HCT116 (cell line): ENCODE results near the gene SIGLEC7. TPM values are rescaled to one million over a fixed set of nuclear protein-coding genes. Genes with fewer than 3 reads are reported as not detected.

Source experiments
- ATAC-seq: fragments of 200-7000 bp; cut with Tn5 transposase; 2 replicates; pipeline ENCODE4 v1.9.1; 2020; ENCODE audit warnings: mild to moderate bottlenecking, moderate library complexity
- BruUV-seq: library from RNA; stranded (reverse); fragments of 400-500 nt; replicated peaks from 2 replicates; lab custom pipeline; 2021; lab: Mats Ljungman, UMichigan
- CTCF ChIA-PET: fragments of 300-600 bp; sonication (Branson Sonifier 250); formaldehyde crosslinking; loops from one replicate; lab custom pipeline; 2021; ENCODE audit warnings: antibody characterized with exemption; lab: Charles Lee
- POLR2A ChIA-PET: fragments of 300-600, 350-600 bp; sonication (Branson Sonifier 250); formaldehyde crosslinking; loops from one replicate; lab custom pipeline; 2021; ENCODE audit warnings: antibody characterized with exemption; lab: Charles Lee
- RAD21 ChIA-PET, 2 experiments: fragments of 300-600 bp; sonication (Branson Sonifier 250); formaldehyde crosslinking; loops; one replicate each; lab custom pipeline; 2023; ENCODE audit warnings: low total read pairs in 2 of 2; ENCODE audit not compliant: uncharacterized antibody in 2 of 2, unreplicated experiment in 2 of 2, low non-redundant PET in 1 of 2; lab: Charles Lee
- DNase-seq: peaks from one replicate; pipeline ENCODE4 v3.0.0-alpha.2; 2010; ENCODE audit warnings: low read depth, low spot score
- H2AFZ ChIP-seq: fragments of 200-600 bp; shearing (Covaris generic), sonication (generic); 2 replicates; pipeline ENCODE4 v1.6.1; 2017; ENCODE audit warnings: low read depth, mixed run types, mixed read lengths, antibody characterized with exemption, low read length; ENCODE audit not compliant: poor library complexity, severe bottlenecking
- H3K27ac ChIP-seq: 2 replicates; pipeline ENCODE4 v1.5.1; 2012; ENCODE audit warnings: low read depth, low read length
- H3K27me3 ChIP-seq: fragments of 200-600 bp; sonication (generic); 2 replicates; pipeline ENCODE4 v1.6.1; 2016; ENCODE audit warnings: mixed run types, low read length, mixed read lengths; ENCODE audit not compliant: insufficient read depth
- H3K36me3 ChIP-seq, 2 experiments: fragments of 200-500 bp in 1 of 2; fragments of 200-600 bp in 1 of 2; sonication (Bioruptor generic) in 1 of 2; sonication (generic) in 1 of 2; 2 replicates each; pipeline versions ENCODE4 v1.5.1 to v1.6.1; 2014 to 2016; ENCODE audit warnings: low read length in 2 of 2, inconsistent platforms in 1 of 2, mixed read lengths in 1 of 2, mixed run types in 1 of 2; ENCODE audit not compliant: insufficient read depth in 2 of 2, control insufficient read depth in 1 of 2
- H3K4me1 ChIP-seq, 2 experiments: fragments of 200-600 bp in 1 of 2; sonication (generic) in 1 of 2; 2 replicates each; pipeline versions ENCODE4 v1.5.1 to v1.6.1; 2012 to 2017; ENCODE audit warnings: low read length in 2 of 2, inconsistent platforms in 1 of 2, mild to moderate bottlenecking in 1 of 2, mixed read lengths in 1 of 2, mixed run types in 1 of 2, moderate library complexity in 1 of 2; ENCODE audit not compliant: insufficient read depth in 2 of 2, control insufficient read depth in 1 of 2
- H3K4me2 ChIP-seq: fragments of 200-600 bp; sonication (generic); 2 replicates; pipeline ENCODE4 v1.6.1; 2017; ENCODE audit warnings: mixed run types, low read length, mixed read lengths
- H3K4me3 ChIP-seq, 2 experiments: fragments of 200-600 bp in 1 of 2; sonication (generic) in 1 of 2; replicated peaks in 1 of 2; 2 replicates each; pipeline ENCODE4 v1.5.1; 2011 to 2016; ENCODE audit warnings: low read length in 2 of 2, control low read depth in 1 of 2, low read depth in 1 of 2, mild to moderate bottlenecking in 1 of 2, mixed read lengths in 1 of 2, mixed run types in 1 of 2
- H3K79me2 ChIP-seq: fragments of 200-600 bp; sonication (generic); 2 replicates; pipeline ENCODE4 v1.6.1; 2017; ENCODE audit warnings: mild to moderate bottlenecking, mixed run types, low read length, moderate library complexity, mixed read lengths; ENCODE audit not compliant: insufficient read depth
- H3K9ac ChIP-seq: fragments of 200-600 bp; sonication (generic); 2 replicates; pipeline ENCODE4 v1.6.1; 2016; ENCODE audit warnings: low read length, mixed read lengths
- H3K9me2 ChIP-seq: fragments of 200-600 bp; sonication (generic), shearing (Covaris generic); 2 replicates; pipeline ENCODE4 v1.6.1; 2017; ENCODE audit warnings: mixed run types, mild to moderate bottlenecking, moderate library complexity; ENCODE audit not compliant: insufficient read depth
- H3K9me3 ChIP-seq, 2 experiments: fragments of 200-500 bp in 1 of 2; fragments of 200-600 bp in 1 of 2; sonication (Bioruptor generic) in 1 of 2; sonication (generic) in 1 of 2; 2 replicates each; pipeline ENCODE4 v1.6.1; 2014 to 2017; ENCODE audit warnings: low read length in 2 of 2, mixed read lengths in 2 of 2, inconsistent platforms in 1 of 2, low read depth in 1 of 2, mild to moderate bottlenecking in 1 of 2, mixed run types in 1 of 2, moderate library complexity in 1 of 2; ENCODE audit not compliant: control insufficient read depth in 1 of 2, insufficient read depth in 1 of 2
- H4K20me1 ChIP-seq: fragments of 200-600 bp; sonication (generic), shearing (Covaris generic); 2 replicates; pipeline ENCODE4 v1.6.1; 2017; ENCODE audit warnings: mixed run types, mild to moderate bottlenecking, moderate library complexity; ENCODE audit not compliant: insufficient read depth
- EGR1 ChIP-seq: IDR thresholded peaks from 2 replicates; pipeline ENCODE4 v1.6.1; 2012; ENCODE audit warnings: low read depth
- ELF1 ChIP-seq: IDR thresholded peaks from 2 replicates; pipeline ENCODE4 v1.6.1; 2012; ENCODE audit warnings: low read depth, borderline replicate concordance
- FOSL1 ChIP-seq: IDR thresholded peaks from 2 replicates; pipeline ENCODE4 v1.6.1; 2012; ENCODE audit warnings: low read depth
- POLR2A ChIP-seq: IDR thresholded peaks from 2 replicates; pipeline ENCODE4 v1.7.0; 2011; ENCODE audit warnings: borderline replicate concordance; ENCODE audit not compliant: insufficient read depth, insufficient read length; ENCODE audit errors: extremely low read depth
- SIN3A ChIP-seq: IDR thresholded peaks from 2 replicates; pipeline ENCODE4 v1.6.1; 2012; ENCODE audit warnings: low read depth
- SP1 ChIP-seq: IDR thresholded peaks from 2 replicates; pipeline ENCODE4 v1.6.1; 2012; ENCODE audit warnings: low read depth
- SRF ChIP-seq: IDR thresholded peaks from 2 replicates; pipeline ENCODE4 v1.6.1; 2012; ENCODE audit warnings: low read depth
- TCF7L2 ChIP-seq: IDR thresholded peaks from 2 replicates; pipeline ENCODE4 v1.7.0; 2011; ENCODE audit warnings: borderline replicate concordance, inconsistent platforms; ENCODE audit not compliant: insufficient read depth, insufficient read length; ENCODE audit errors: extremely low read depth
- intact Hi-C: fragments of 100-400 bp; cut with micrococcal nuclease; formaldehyde crosslinking; loops from 2 replicates; pipeline ENCODE4 v1.10.0; 2022
- total RNA-seq: library from RNA; stranded (reverse); gene quantifications from one replicate; pipeline ENCODE4 v1.2.1, GENCODE V29; 2021; ENCODE audit not compliant: unreplicated experiment
- TF ChIP-seq, protein P1 (sequence below): IDR thresholded peaks from 2 replicates; pipeline ENCODE4 v1.6.1; 2012; ENCODE audit warnings: low read depth

Gene SIGLEC7
- total RNA-seq, 1 experiment from 2014 or later: not detected

- BruUV-seq: no TSS peak
- ATAC-seq (peak; percentile 84), DNase-seq (no peak)
- Histone ChIP-seq H3K4me2 (peak overlapping the region; percentile 52), H3K4me3 (peak overlapping the region in 1 of 2 experiments; percentile 13; a peak in 2 of 4 replicates), H3K9me3 (no peaks in the 10 kb centered on the region), H3K4me1 (peaks cover 9 to 14% of the 10 kb centered on the region in 2 experiments; a peak in 3 of 4 replicates), H3K79me2 (no peaks in the 10 kb centered on the region), H3K9ac (no peak overlapping the region), H3K9me2 (no peaks in the 10 kb centered on the region), H4K20me1 (no peaks in the 10 kb centered on the region), H2AFZ (peak overlapping the region; percentile 55), H3K36me3 (no peaks in the 10 kb centered on the region), H3K27me3 (no peaks in the 10 kb centered on the region), H3K27ac (no peak overlapping the region)
- ChIA-PET POLR2A (no interaction called here), RAD21 (no interaction called here), CTCF (no interaction called here)
- intact Hi-C loops: no loop called here
- TF ChIP-seq ELF1 (no peak), EGR1 (peak; percentile 74)
These were observed 52.6 kb downstream of the SIGLEC7 start for GRCh38 chr19:51194527-51195315.

- Histone ChIP-seq H3K79me2 (no peaks in the 10 kb centered on the region), H3K27me3 (no peaks in the 10 kb centered on the region), H3K4me2 (peak overlapping the region; percentile 52; the same call in 1 of the 2 replicates), H2AFZ (no peak overlapping the region), H4K20me1 (no peaks in the 10 kb centered on the region), H3K4me1 (peaks cover 9 to 14% of the 10 kb centered on the region in 2 experiments; a peak in 3 of 4 replicates), H3K9me3 (no peaks in the 10 kb centered on the region), H3K4me3 (no peak overlapping the region), H3K9me2 (no peaks in the 10 kb centered on the region), H3K9ac (no peak overlapping the region), H3K27ac (no peak overlapping the region), H3K36me3 (no peaks in the 10 kb centered on the region)
- DNase-seq (no peak), ATAC-seq (no peak)
- RAD21 ChIA-PET: no interaction called here
- POLR2A ChIA-PET: no interaction called here
- no peak for TF ChIP-seq POLR2A
- no peak for TF ChIP-seq SRF
- no peak for TF ChIP-seq SIN3A
- no peak for TF ChIP-seq TCF7L2
- no peak for TF ChIP-seq FOSL1
- TF ChIP-seq EGR1: no peak
- TF ChIP-seq, protein P1, sequence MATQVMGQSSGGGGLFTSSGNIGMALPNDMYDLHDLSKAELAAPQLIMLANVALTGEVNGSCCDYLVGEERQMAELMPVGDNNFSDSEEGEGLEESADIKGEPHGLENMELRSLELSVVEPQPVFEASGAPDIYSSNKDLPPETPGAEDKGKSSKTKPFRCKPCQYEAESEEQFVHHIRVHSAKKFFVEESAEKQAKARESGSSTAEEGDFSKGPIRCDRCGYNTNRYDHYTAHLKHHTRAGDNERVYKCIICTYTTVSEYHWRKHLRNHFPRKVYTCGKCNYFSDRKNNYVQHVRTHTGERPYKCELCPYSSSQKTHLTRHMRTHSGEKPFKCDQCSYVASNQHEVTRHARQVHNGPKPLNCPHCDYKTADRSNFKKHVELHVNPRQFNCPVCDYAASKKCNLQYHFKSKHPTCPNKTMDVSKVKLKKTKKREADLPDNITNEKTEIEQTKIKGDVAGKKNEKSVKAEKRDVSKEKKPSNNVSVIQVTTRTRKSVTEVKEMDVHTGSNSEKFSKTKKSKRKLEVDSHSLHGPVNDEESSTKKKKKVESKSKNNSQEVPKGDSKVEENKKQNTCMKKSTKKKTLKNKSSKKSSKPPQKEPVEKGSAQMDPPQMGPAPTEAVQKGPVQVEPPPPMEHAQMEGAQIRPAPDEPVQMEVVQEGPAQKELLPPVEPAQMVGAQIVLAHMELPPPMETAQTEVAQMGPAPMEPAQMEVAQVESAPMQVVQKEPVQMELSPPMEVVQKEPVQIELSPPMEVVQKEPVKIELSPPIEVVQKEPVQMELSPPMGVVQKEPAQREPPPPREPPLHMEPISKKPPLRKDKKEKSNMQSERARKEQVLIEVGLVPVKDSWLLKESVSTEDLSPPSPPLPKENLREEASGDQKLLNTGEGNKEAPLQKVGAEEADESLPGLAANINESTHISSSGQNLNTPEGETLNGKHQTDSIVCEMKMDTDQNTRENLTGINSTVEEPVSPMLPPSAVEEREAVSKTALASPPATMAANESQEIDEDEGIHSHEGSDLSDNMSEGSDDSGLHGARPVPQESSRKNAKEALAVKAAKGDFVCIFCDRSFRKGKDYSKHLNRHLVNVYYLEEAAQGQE: no peak
- TF ChIP-seq SP1: no peak
- CTCF ChIA-PET: no interaction called here
- no TSS peak for BruUV-seq
- intact Hi-C loops: no loop called here
These were observed 53.1 kb downstream of the SIGLEC7 start for GRCh38 chr19:51195316-51195586.
